Fibroblast of lung (primary cell): ENCODE results near the gene SOX30. TPM values are rescaled to one million over a fixed set of nuclear protein-coding genes. Genes with fewer than 3 reads are reported as not detected.

Experiments used
- DNase-seq, 2 donors: peaks; one replicate each; pipeline versions ENCODE4 v3.0.0 to v3.0.0-alpha.2; 2010; ENCODE audit warnings: low read depth in 2 of 2
- H2AFZ ChIP-seq: 2 replicates; pipeline ENCODE4 v1.5.1; 2012; ENCODE audit warnings: low read length, control low read depth, inconsistent platforms
- H3K27ac ChIP-seq: 2 replicates; pipeline ENCODE4 v1.5.1; 2011; ENCODE audit warnings: low read length, control low read depth; ENCODE audit not compliant: insufficient read depth
- H3K27me3 ChIP-seq: 2 replicates; pipeline ENCODE4 v1.5.1; 2011; ENCODE audit warnings: mild to moderate bottlenecking, low read length; ENCODE audit not compliant: control insufficient read depth, insufficient read depth
- H3K36me3 ChIP-seq: 2 replicates; pipeline ENCODE4 v1.5.1; 2011; ENCODE audit warnings: low read length; ENCODE audit not compliant: control insufficient read depth, insufficient read depth
- H3K4me1 ChIP-seq: 2 replicates; pipeline ENCODE4 v1.5.1; 2011; ENCODE audit warnings: low read length; ENCODE audit not compliant: control insufficient read depth, insufficient read depth; ENCODE audit errors: extremely low read depth
- H3K4me2 ChIP-seq: 2 replicates; pipeline ENCODE4 v1.5.1; 2011; ENCODE audit warnings: low read length, control low read depth; ENCODE audit not compliant: insufficient read depth; ENCODE audit errors: extremely low read depth
- H3K4me3 ChIP-seq, 4 experiments: fragments of 200-600 bp in 1 of 4; sonication (generic) in 1 of 4; replicated peaks in 1 of 4; 2 replicates each; pipeline ENCODE4 v1.5.1; 2011 to 2016; ENCODE audit warnings: low read length in 4 of 4, low read depth in 3 of 4, mild to moderate bottlenecking in 3 of 4, control low read depth in 2 of 4, inconsistent platforms in 1 of 4, mixed read lengths in 1 of 4; ENCODE audit not compliant: insufficient read depth in 1 of 4; ENCODE audit errors: control extremely low read depth in 1 of 4
- H3K79me2 ChIP-seq: 2 replicates; pipeline ENCODE4 v1.5.1; 2012; ENCODE audit warnings: mild to moderate bottlenecking, low read length, inconsistent platforms; ENCODE audit not compliant: control insufficient read depth, insufficient read depth
- H3K9ac ChIP-seq: 2 replicates; pipeline ENCODE4 v1.5.1; 2011; ENCODE audit warnings: mild to moderate bottlenecking, low read length, control low read depth; ENCODE audit not compliant: insufficient read depth
- H3K9me3 ChIP-seq: 2 replicates; pipeline ENCODE4 v1.5.1; 2012; ENCODE audit warnings: low read depth, low read length; ENCODE audit not compliant: control insufficient read depth, insufficient read depth
- H4K20me1 ChIP-seq: 2 replicates; pipeline ENCODE4 v1.5.1; 2011; ENCODE audit warnings: low read length; ENCODE audit not compliant: control insufficient read depth, insufficient read depth; ENCODE audit errors: extremely low read depth
- EZH2 ChIP-seq: IDR thresholded peaks from 2 replicates; pipeline ENCODE4 v1.5.1; 2012; ENCODE audit warnings: low read length, control low read depth, mild to moderate bottlenecking; ENCODE audit errors: missing control alignments
- polyA plus RNA-seq, 2 donors: library from polyadenylated mRNA; depleted of rRNA in 1 of 2; stranded (reverse) in 1 of 2; unstranded in 1 of 2; fragments of >200 nt; gene quantifications; 2 replicates each; pipeline ENCODE4 v1.2.1, GENCODE V29; 2011 to 2012; ENCODE audit warnings: missing spikeins in 1 of 2
- total RNA-seq: library from RNA; depleted of rRNA; stranded (reverse); fragments of >200 nt; gene quantifications from 2 replicates; pipeline ENCODE4 v1.2.1, GENCODE V29; 2014
- TF ChIP-seq, protein P1 (sequence below), 2 donors: IDR thresholded peaks in 1 of 2; conservative IDR thresholded peaks in 1 of 2; 1 replicate in 1 of 2; 2 replicates in 1 of 2; pipeline ENCODE4 v1.5.1; 2011 to 2012; ENCODE audit warnings: low read length in 2 of 2, control low read depth in 1 of 2, inconsistent platforms in 1 of 2, low read depth in 1 of 2, mild to moderate bottlenecking in 1 of 2

The SOX30 gene
- total and polyA plus RNA-seq, 2 donors (not counting 1 experiment from before 2014, with no cell fraction given) = 0.02 TPM; not detected in 1

DNA sequence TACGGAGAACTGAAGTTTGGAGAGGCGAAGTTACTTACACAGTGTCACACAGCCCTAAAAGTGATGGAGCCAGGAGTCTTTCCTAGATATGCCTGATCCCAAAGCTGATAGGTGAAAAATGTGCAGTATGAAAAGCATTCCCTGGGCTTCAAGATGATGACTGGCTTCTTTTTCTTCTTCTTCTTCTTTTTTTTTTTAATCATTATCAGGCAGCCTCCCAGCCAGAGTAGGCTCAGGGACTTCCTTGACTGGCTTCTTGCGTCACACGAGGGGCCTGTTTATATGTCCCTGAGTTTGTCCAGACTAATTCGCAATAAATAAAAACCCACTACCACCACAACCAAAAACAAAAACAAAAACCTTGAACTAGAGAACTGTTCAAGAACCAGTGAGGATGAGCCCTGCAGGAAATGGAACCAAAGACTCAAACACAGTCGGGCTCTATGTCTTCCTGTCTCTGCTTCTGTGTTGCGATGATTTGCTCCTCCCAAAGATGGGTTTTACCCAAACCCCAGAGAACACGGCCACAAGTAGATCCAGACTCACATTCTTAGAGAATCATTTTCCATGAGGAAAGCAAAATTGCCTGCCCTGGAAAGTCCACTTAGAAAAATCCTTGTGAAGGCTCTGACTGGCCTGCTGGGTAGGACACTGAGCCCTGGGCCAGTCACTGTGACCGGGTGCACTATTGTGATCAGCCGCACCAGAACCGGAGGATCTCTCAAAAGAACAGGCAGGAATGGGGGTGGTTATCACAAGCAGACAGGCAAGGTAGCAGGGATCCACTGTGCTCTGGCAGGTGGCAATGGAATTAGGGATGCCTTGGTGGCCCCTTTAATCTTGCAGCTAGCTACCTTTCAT lies 38.6 kb downstream of the SOX30 start:
- no peaks in the 10 kb centered on the region for H3K4me1 ChIP-seq
- no peaks in the 10 kb centered on the region for H3K79me2 ChIP-seq
- H4K20me1 ChIP-seq = no peaks in the 10 kb centered on the region
- no peaks in the 10 kb centered on the region for H3K27me3 ChIP-seq
- DNase-seq = peak in 1 of 2 donors; percentile 43
- TF ChIP-seq EZH2 = no peak
- TF ChIP-seq, protein P1, sequence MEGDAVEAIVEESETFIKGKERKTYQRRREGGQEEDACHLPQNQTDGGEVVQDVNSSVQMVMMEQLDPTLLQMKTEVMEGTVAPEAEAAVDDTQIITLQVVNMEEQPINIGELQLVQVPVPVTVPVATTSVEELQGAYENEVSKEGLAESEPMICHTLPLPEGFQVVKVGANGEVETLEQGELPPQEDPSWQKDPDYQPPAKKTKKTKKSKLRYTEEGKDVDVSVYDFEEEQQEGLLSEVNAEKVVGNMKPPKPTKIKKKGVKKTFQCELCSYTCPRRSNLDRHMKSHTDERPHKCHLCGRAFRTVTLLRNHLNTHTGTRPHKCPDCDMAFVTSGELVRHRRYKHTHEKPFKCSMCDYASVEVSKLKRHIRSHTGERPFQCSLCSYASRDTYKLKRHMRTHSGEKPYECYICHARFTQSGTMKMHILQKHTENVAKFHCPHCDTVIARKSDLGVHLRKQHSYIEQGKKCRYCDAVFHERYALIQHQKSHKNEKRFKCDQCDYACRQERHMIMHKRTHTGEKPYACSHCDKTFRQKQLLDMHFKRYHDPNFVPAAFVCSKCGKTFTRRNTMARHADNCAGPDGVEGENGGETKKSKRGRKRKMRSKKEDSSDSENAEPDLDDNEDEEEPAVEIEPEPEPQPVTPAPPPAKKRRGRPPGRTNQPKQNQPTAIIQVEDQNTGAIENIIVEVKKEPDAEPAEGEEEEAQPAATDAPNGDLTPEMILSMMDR (conservative IDR thresholded peaks at IDR 0.05 in 1 of 2, IDR thresholded peaks at IDR 0.05 in 1 of 2; ENCODE audit: low read depth in 1 of 2, low read length in 2 of 2) = no peak
- H3K4me2 ChIP-seq = no peak overlapping the region
- no peak overlapping the region for H3K27ac ChIP-seq
- no peak overlapping the region for H3K4me3 ChIP-seq
- no peak overlapping the region for H2AFZ ChIP-seq
- H3K9ac ChIP-seq = no peak overlapping the region
- no peaks in the 10 kb centered on the region for H3K9me3 ChIP-seq
- H3K36me3 ChIP-seq = no peaks in the 10 kb centered on the region

DNA sequence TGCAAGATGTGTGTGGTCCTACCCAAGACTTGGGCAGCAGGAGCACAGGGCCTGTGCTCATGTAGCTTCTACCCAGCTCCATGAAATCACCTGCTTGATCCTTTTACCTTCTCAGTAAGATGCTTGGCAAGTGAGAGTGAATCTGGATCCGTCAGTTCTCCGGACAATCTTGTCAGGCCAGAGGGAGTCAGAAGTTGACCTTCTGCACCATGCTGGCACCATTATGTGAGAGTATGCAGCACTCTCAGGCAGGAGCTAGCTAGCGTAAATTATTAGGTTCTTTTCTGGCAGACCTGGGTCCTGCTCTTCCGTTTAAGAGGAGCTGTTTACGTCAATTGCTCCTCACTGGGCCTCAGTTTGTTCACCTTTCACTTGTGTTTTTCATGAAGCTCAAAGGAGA lies 39.7 kb downstream of the SOX30 start:
- Histone ChIP-seq H3K4me2 (no peak overlapping the region), H2AFZ (no peak overlapping the region), H3K27me3 (no peaks in the 10 kb centered on the region), H4K20me1 (no peaks in the 10 kb centered on the region), H3K9ac (no peak overlapping the region), H3K4me1 (no peaks in the 10 kb centered on the region), H3K36me3 (no peaks in the 10 kb centered on the region), H3K9me3 (no peaks in the 10 kb centered on the region), H3K79me2 (no peaks in the 10 kb centered on the region), H3K4me3 (no peak overlapping the region), H3K27ac (no peak overlapping the region)
- no peak for TF ChIP-seq EZH2
- TF ChIP-seq, protein P1 (conservative IDR thresholded peaks at IDR 0.05 in 1 of 2, IDR thresholded peaks at IDR 0.05 in 1 of 2; ENCODE audit: low read depth in 1 of 2, low read length in 2 of 2) = no peak
- DNase-seq = no peak

DNA sequence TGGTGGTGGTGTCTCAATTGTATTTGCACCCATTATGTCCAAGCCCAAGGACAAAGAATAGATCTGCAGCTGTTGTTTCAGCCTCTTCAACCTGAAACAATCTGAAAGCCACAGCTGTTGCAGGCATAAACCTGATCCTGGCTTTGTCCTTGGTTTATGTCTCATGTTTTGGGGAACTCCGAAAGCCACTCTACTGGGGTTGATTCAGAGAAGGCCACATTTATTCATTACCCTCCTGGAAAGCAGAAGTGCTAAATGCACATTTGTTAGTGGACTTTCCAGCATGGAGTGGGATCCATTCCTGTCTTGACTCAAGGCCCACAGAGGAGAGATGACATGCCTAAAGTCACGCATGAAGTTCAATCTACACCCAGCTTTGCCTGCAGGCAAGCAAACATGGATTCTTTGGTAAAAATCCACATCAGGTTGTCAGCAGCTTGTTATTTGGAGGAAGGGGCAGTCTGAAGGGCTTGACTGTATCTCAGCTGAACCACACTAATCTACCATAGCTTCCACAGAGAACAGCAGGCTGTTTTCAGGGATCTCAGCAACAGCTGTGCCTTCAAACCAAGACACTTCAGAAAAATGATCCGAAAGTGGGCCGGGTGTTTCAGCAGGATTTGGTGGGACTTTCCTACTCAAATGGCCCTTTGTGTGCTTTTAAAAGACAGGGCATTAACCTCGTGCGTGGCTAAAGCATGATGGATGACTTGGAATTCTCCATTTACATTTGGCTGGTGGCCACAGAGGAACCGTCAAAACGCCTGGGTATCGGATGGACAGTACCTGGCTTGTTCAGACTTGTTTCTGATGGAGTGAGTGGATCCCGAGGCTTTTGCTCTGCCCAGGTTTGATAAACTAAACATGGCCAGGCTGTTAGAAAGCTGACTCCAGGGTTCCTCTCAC lies 40.4 kb downstream of the SOX30 start:
- no peak for TF ChIP-seq EZH2
- TF ChIP-seq, protein P1 (conservative IDR thresholded peaks at IDR 0.05 in 1 of 2, IDR thresholded peaks at IDR 0.05 in 1 of 2; ENCODE audit: low read depth in 1 of 2, low read length in 2 of 2) = no peak
- Histone ChIP-seq H3K79me2 (no peaks in the 10 kb centered on the region), H2AFZ (no peak overlapping the region), H3K27ac (no peak overlapping the region), H3K36me3 (no peaks in the 10 kb centered on the region), H3K4me1 (no peaks in the 10 kb centered on the region), H3K27me3 (no peaks in the 10 kb centered on the region), H3K9ac (no peak overlapping the region), H4K20me1 (no peaks in the 10 kb centered on the region), H3K4me3 (no peak overlapping the region), H3K4me2 (no peak overlapping the region), H3K9me3 (no peaks in the 10 kb centered on the region)
- DNase-seq = peak; percentile 6 to 67
